HepG2 (cell line): ENCODE data around the gene TSPAN15. TPM values are rescaled to one million over a fixed set of nuclear protein-coding genes. Genes with fewer than 3 reads are reported as not detected.

ENCODE experiments used
- ATAC-seq: fragments of 200-7000 bp; cut with Tn5 transposase; 3 replicates; pipeline ENCODE4 v1.9.1; 2020; ENCODE audit warnings: mild to moderate bottlenecking, moderate library complexity
- BruUV-seq: library from RNA; stranded (reverse); fragments of 400-500 nt; replicated peaks from 2 replicates; lab custom pipeline; 2021; lab: Mats Ljungman, UMichigan
- CTCF ChIA-PET: fragments of 300-600 bp; formaldehyde crosslinking; extraction: SDS; loops from one replicate; lab custom pipeline; 2021; ENCODE audit warnings: low total read pairs, inconsistent platforms, low intra/inter-chr PET ratio; lab: Yijun Ruan, JAX
- POLR2A ChIA-PET: fragments of 350-600 bp; sonication (Branson Sonifier 250); formaldehyde crosslinking; loops from one replicate; lab custom pipeline; 2020; ENCODE audit warnings: antibody characterized with exemption, inconsistent platforms; lab: Yijun Ruan, JAX
- DNase-seq: peaks from one replicate; pipeline ENCODE4 v3.0.0-alpha.2; 2015; ENCODE audit warnings: low spot score
- FAIRE-seq: peaks from 3 replicates; lab custom pipeline; 2011; peaks lifted over from hg19 to GRCh38; lab: Jason Lieb, UNC
- H2AFZ ChIP-seq: one replicate; pipeline ENCODE4 v1.6.1; 2011; ENCODE audit warnings: low read length, inconsistent platforms
- H3K27ac ChIP-seq: fragments of 300-600 bp; 3 replicates; pipeline ENCODE4 v1.8.0; 2011; ENCODE audit warnings: mixed run types, mild to moderate bottlenecking, mixed read lengths, low read length, inconsistent platforms; ENCODE audit not compliant: insufficient read depth; ENCODE audit errors: extremely low read length
- H3K27me3 ChIP-seq, 2 experiments: fragments of 200-600 bp in 1 of 2; 2 replicates in 1 of 2; 3 replicates in 1 of 2; pipeline versions ENCODE4 v1.6.0 to v1.8.0; 2011; ENCODE audit warnings: low read length in 2 of 2, mild to moderate bottlenecking in 2 of 2, moderate library complexity in 2 of 2, inconsistent platforms in 1 of 2; ENCODE audit not compliant: insufficient read depth in 2 of 2, control insufficient read depth in 1 of 2
- H3K36me3 ChIP-seq, 2 experiments: fragments of 200-600 bp in 1 of 2; replicated peaks in 1 of 2; 2 replicates in 1 of 2; 3 replicates in 1 of 2; pipeline versions ENCODE4 v1.5.1 to v1.8.0; 2011; ENCODE audit warnings: low read length in 2 of 2, inconsistent platforms in 1 of 2; ENCODE audit not compliant: insufficient read depth in 2 of 2, control insufficient read depth in 1 of 2
- H3K4me1 ChIP-seq: 2 replicates; pipeline ENCODE4 v1.5.1; 2012; ENCODE audit warnings: low read length, inconsistent platforms; ENCODE audit not compliant: insufficient read depth
- H3K4me2 ChIP-seq: 2 replicates; pipeline ENCODE4 v1.6.0; 2011; ENCODE audit warnings: low read depth, low read length, inconsistent platforms
- H3K4me3 ChIP-seq, 3 experiments: fragments of 200-600 bp in 1 of 3; sonication (generic), shearing (Covaris generic) in 1 of 3; replicated peaks in 1 of 3; 2 replicates each; pipeline ENCODE4 v1.5.1; 2011 to 2016; ENCODE audit warnings: low read length in 3 of 3, inconsistent platforms in 2 of 3, low read depth in 2 of 3, mild to moderate bottlenecking in 2 of 3, control low read depth in 1 of 3, mixed read lengths in 1 of 3; ENCODE audit not compliant: insufficient read depth in 1 of 3
- H3K79me2 ChIP-seq: one replicate; pipeline ENCODE4 v1.6.1; 2011; ENCODE audit warnings: low read length, inconsistent platforms; ENCODE audit not compliant: insufficient read depth
- H3K9ac ChIP-seq: 2 replicates; pipeline ENCODE4 v1.6.0; 2011; ENCODE audit warnings: mild to moderate bottlenecking, low read depth, low read length, inconsistent platforms; ENCODE audit not compliant: insufficient read depth
- H3K9me3 ChIP-seq: 2 replicates; pipeline ENCODE4 v1.5.1; 2012; ENCODE audit warnings: mild to moderate bottlenecking, low read length
- H4K20me1 ChIP-seq: 2 replicates; pipeline ENCODE4 v1.6.0; 2011; ENCODE audit warnings: inconsistent platforms, mild to moderate bottlenecking, low read length, moderate library complexity; ENCODE audit not compliant: insufficient read depth
- ARID2 ChIP-seq: sonication (generic); formaldehyde crosslinking; IDR thresholded peaks from 2 replicates; pipeline ENCODE4 v1.8.1; 2022; ENCODE audit warnings: mild to moderate bottlenecking, missing genetic modification reagents, borderline replicate concordance
- CERS6 ChIP-seq: sonication (generic); formaldehyde crosslinking; IDR thresholded peaks from 2 replicates; pipeline ENCODE4 v1.5.0; 2020; ENCODE audit warnings: missing genetic modification reagents
- CHD4 ChIP-seq: fragments of 200-600 bp; sonication (generic); IDR thresholded peaks from 2 replicates; pipeline ENCODE4 v1.7.0; 2017; ENCODE audit warnings: mild to moderate bottlenecking, low read length, borderline replicate concordance
- EZH2 ChIP-seq: conservative IDR thresholded peaks from 2 replicates; pipeline ENCODE4 v1.6.1; 2012; ENCODE audit warnings: mild to moderate bottlenecking, low read depth, low read length, moderate library complexity
- FOSL1 ChIP-seq: sonication (generic); formaldehyde crosslinking; IDR thresholded peaks from 2 replicates; pipeline ENCODE4 v1.9.0; 2021; ENCODE audit warnings: missing genetic modification reagents, borderline replicate concordance
- KDM5A ChIP-seq: fragments of 200-600 bp; sonication (generic); IDR thresholded peaks from 2 replicates; pipeline ENCODE4 v1.7.0; 2018; ENCODE audit warnings: antibody characterized with exemption, mild to moderate bottlenecking, low read length, borderline replicate concordance
- KLF11 ChIP-seq: IDR thresholded peaks from 2 replicates; pipeline ENCODE4 v1.6.1; 2016; ENCODE audit warnings: missing compliant biosample characterization
- MXI1 ChIP-seq: IDR thresholded peaks from 3 replicates; pipeline ENCODE4 v1.6.1; 2012; ENCODE audit warnings: low read depth, low read length, inconsistent platforms, borderline replicate concordance
- RBAK ChIP-seq: sonication (generic); formaldehyde crosslinking; IDR thresholded peaks from 2 replicates; pipeline ENCODE4 v1.5.1; 2020; ENCODE audit warnings: mild to moderate bottlenecking, missing genetic modification reagents
- SIX4 ChIP-seq: sonication (generic); formaldehyde crosslinking; IDR thresholded peaks from 2 replicates; pipeline ENCODE4 v1.4.0; 2020; ENCODE audit warnings: missing genetic modification reagents
- SOX6 ChIP-seq, 2 experiments: fragments of 450-650 bp in 1 of 2; sonication (generic) in 1 of 2; formaldehyde crosslinking in 1 of 2; IDR thresholded peaks; 2 replicates each; pipeline versions ENCODE4 v1.4.0 to v1.6.1; 2017 to 2020; ENCODE audit warnings: antibody characterized with exemption in 1 of 2, mild to moderate bottlenecking in 1 of 2, missing genetic modification reagents in 1 of 2
- TEAD2 ChIP-seq: sonication (generic); formaldehyde crosslinking; IDR thresholded peaks from 2 replicates; pipeline ENCODE4 v1.9.0; 2021; ENCODE audit warnings: missing genetic modification reagents
- ZKSCAN1 ChIP-seq: fragments of 150-350 bp; IDR thresholded peaks from 2 replicates; pipeline ENCODE4 v1.6.1; 2014; ENCODE audit warnings: low read length
- ZNF224 ChIP-seq: sonication (generic); formaldehyde crosslinking; IDR thresholded peaks from 2 replicates; pipeline ENCODE4 v1.5.0; 2020; ENCODE audit warnings: mild to moderate bottlenecking, missing genetic modification reagents
- ZNF234 ChIP-seq: sonication (generic); formaldehyde crosslinking; conservative IDR thresholded peaks from 2 replicates; pipeline ENCODE4 v1.5.1; 2020; ENCODE audit warnings: mild to moderate bottlenecking, missing genetic modification reagents
- ZNF615 ChIP-seq: sonication (generic); formaldehyde crosslinking; IDR thresholded peaks from 2 replicates; pipeline ENCODE4 v1.5.0; 2020; ENCODE audit warnings: mild to moderate bottlenecking, missing genetic modification reagents, borderline replicate concordance
- ZNF740 ChIP-seq: sonication (generic); formaldehyde crosslinking; IDR thresholded peaks from 2 replicates; pipeline ENCODE4 v1.4.0; 2020; ENCODE audit warnings: missing genetic modification reagents
- ZNF773 ChIP-seq: sonication (generic); formaldehyde crosslinking; IDR thresholded peaks from 2 replicates; pipeline ENCODE4 v1.4.0; 2020; ENCODE audit warnings: missing genetic modification reagents, borderline replicate concordance
- ZSCAN22 ChIP-seq: sonication (generic); formaldehyde crosslinking; IDR thresholded peaks from 2 replicates; pipeline ENCODE4 v1.4.0; 2020; ENCODE audit warnings: mild to moderate bottlenecking, missing genetic modification reagents
- WGBS: methylation state at CpG from one replicate; pipeline ENCODE4 v1.1.6; 2017; ENCODE audit warnings: low lambda C conversion rate; 5-methylcytosine and 5-hydroxymethylcytosine counted together
- in situ Hi-C: cut with HindIII; loops from 2 replicates; pipeline ENCODE4 v1.10.0; 2017; ENCODE audit warnings: low pct_unique_long_range_greater_than_20kb; ENCODE audit not compliant: extremely low pct_ligation_motif_present
- intact Hi-C: fragments of 100-400 bp; cut with micrococcal nuclease; formaldehyde crosslinking; loops from one replicate; pipeline ENCODE4 v1.10.0; 2022; ENCODE audit not compliant: unreplicated experiment
- polyA plus RNA-seq, 8 experiments: library from polyadenylated mRNA; depleted of rRNA in 3 of 8; stranded (reverse) in 7 of 8; unstranded in 1 of 8; fragments of >200 nt; fragmentation: Illumina TruSeq in 4 of 8; extraction: Trizol in 4 of 8; gene quantifications; 2 replicates each; pipeline versions ENCODE4 v1.2.1 to v1.2.3, GENCODE V29; 2011 to 2016; ENCODE audit warnings: low read depth in 4 of 8, missing spikeins in 1 of 8, mixed read lengths in 1 of 8; ENCODE audit not compliant: insufficient read depth in 1 of 8
- total RNA-seq, 5 experiments: library from RNA; depleted of rRNA; stranded (reverse); fragments of >200 nt; fragmentation: Illumina TruSeq; extraction: Trizol; gene quantifications; 2 replicates each; pipeline ENCODE4 v1.2.3, GENCODE V29; 2016; ENCODE audit warnings: low read depth in 1 of 5
- TF ChIP-seq, protein P1 (sequence below): IDR thresholded peaks from 2 replicates; pipeline ENCODE4 v1.6.1; 2016; ENCODE audit warnings: low read depth, missing genetic modification reagents, missing compliant biosample characterization

Gene TSPAN15
- total and polyA plus RNA-seq, 2 of the 13 experiments (the other 11 are each of a cell fraction or from before 2014, with no cell fraction given) = 0.27 to 3.2 TPM

- TF ChIP-seq ZNF224 (CRISPR knock-in tag) (no peak), ZNF773 (no peak), ZKSCAN1 (no peak), ZNF234 (CRISPR knock-in tag) (no peak), MXI1 (no peak), RBAK (no peak), CERS6 (CRISPR knock-in tag) (no peak), TEAD2 (no peak)
Measured at GRCh38 chr10:69466158-69466490, 14.9 kb downstream of the TSPAN15 start (continued).

DNA sequence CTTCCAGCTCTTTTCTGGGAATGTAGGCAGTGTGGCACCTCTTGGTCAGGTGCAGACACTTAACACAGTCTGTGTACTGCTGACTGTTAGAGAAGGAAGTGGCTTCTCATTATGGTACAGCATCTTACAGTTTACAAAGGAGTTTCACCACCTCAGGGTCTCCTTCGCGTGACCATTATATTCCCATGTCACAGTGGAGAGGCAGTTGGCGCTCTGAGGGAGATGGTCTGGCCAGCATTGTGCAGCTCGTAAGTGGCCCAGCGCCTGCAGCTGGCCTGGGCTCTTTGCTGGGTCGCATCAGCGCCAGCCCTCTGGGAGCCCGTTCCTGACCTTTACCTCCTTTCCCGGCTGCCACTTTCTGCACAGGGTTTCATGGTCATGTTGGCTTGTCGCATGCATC, 15.4 kb downstream of the TSPAN15 start:
- no peak overlapping the region for H3K27ac ChIP-seq
- DNase-seq = no peak
- no peaks in the 10 kb centered on the region for H3K79me2 ChIP-seq
- no peak overlapping the region for H3K9ac ChIP-seq
- intact Hi-C loops (no loop called here), in situ Hi-C loops (no loop called here)
- H4K20me1 ChIP-seq = no peaks in the 10 kb centered on the region
- 87% methylated on average over 7 of the region's 10 CpGs for WGBS
- no peaks in the 10 kb centered on the region for H3K9me3 ChIP-seq
- POLR2A ChIA-PET = no interaction called here
- no peak overlapping the region for H3K4me3 ChIP-seq
- H3K4me2 ChIP-seq = no peak overlapping the region
- CTCF ChIA-PET = no interaction called here
- H2AFZ ChIP-seq = no peak overlapping the region
- FAIRE-seq = no peak
- H3K4me1 ChIP-seq = no peaks in the 10 kb centered on the region
- no peaks in the 10 kb centered on the region for H3K36me3 ChIP-seq
- ATAC-seq = no peak
- no peaks in the 10 kb centered on the region; a peak in 1 of 5 replicates for H3K27me3 ChIP-seq
- BruUV-seq = no TSS peak
- TF ChIP-seq CHD4 (no peak), SIX4 (CRISPR knock-in tag) (no peak), KLF11 (CRISPR knock-in tag) (no peak), FOSL1 (CRISPR knock-in tag) (no peak), EZH2 (no peak), ZNF740 (CRISPR knock-in tag) (no peak), KDM5A (no peak), ZNF615 (CRISPR knock-in tag) (no peak), ARID2 (CRISPR knock-in tag) (no peak), SOX6 (IDR thresholded peaks at IDR 0.05) (no peak), SOX6 (CRISPR knock-in tag; IDR thresholded peaks at IDR 0.05) (no peak), ZSCAN22 (CRISPR knock-in tag) (no peak)
- TF ChIP-seq, protein P1, sequence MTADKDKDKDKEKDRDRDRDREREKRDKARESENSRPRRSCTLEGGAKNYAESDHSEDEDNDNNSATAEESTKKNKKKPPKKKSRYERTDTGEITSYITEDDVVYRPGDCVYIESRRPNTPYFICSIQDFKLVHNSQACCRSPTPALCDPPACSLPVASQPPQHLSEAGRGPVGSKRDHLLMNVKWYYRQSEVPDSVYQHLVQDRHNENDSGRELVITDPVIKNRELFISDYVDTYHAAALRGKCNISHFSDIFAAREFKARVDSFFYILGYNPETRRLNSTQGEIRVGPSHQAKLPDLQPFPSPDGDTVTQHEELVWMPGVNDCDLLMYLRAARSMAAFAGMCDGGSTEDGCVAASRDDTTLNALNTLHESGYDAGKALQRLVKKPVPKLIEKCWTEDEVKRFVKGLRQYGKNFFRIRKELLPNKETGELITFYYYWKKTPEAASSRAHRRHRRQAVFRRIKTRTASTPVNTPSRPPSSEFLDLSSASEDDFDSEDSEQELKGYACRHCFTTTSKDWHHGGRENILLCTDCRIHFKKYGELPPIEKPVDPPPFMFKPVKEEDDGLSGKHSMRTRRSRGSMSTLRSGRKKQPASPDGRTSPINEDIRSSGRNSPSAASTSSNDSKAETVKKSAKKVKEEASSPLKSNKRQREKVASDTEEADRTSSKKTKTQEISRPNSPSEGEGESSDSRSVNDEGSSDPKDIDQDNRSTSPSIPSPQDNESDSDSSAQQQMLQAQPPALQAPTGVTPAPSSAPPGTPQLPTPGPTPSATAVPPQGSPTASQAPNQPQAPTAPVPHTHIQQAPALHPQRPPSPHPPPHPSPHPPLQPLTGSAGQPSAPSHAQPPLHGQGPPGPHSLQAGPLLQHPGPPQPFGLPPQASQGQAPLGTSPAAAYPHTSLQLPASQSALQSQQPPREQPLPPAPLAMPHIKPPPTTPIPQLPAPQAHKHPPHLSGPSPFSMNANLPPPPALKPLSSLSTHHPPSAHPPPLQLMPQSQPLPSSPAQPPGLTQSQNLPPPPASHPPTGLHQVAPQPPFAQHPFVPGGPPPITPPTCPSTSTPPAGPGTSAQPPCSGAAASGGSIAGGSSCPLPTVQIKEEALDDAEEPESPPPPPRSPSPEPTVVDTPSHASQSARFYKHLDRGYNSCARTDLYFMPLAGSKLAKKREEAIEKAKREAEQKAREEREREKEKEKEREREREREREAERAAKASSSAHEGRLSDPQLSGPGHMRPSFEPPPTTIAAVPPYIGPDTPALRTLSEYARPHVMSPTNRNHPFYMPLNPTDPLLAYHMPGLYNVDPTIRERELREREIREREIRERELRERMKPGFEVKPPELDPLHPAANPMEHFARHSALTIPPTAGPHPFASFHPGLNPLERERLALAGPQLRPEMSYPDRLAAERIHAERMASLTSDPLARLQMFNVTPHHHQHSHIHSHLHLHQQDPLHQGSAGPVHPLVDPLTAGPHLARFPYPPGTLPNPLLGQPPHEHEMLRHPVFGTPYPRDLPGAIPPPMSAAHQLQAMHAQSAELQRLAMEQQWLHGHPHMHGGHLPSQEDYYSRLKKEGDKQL (CRISPR knock-in tag) = no peak
